GM12864 (cell line): Measurements from ENCODE around the gene CLRN1.

Source experiments
- DNase-seq: peaks from one replicate; pipeline ENCODE4 v3.0.0-alpha.2; 2011; ENCODE audit warnings: low read depth
- H3K4me3 ChIP-seq: 2 replicates; pipeline ENCODE4 v1.5.1; 2011; ENCODE audit warnings: mild to moderate bottlenecking, low read depth, low read length, control low read depth
- TF ChIP-seq, protein P1 (sequence below): IDR thresholded peaks from 2 replicates; pipeline ENCODE4 v1.5.1; 2011; ENCODE audit warnings: low read depth, mild to moderate bottlenecking, moderate library complexity, low read length, control low read depth, inconsistent platforms; ENCODE audit errors: missing control alignments

Gene CLRN1

DNA sequence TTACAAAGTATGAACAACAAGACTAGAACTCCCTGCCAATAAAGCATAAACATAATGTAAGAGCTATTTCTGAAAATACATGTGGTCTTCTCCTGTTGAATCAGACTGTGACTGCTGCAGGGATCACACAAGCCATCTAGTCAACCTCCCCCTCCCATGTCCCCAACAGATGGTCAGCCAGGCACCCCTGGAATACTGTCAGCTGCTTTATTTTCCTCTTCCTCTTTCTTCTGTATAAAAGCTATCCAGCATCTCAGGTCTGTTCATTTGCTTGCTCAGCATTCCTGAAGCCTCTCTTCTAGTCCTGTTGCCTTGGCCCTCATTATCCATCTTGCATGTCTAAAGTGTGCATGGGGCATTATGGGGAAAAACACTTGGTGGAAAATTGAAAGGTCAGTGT, 60.8 kb downstream of the CLRN1 start:
- TF ChIP-seq, protein P1, sequence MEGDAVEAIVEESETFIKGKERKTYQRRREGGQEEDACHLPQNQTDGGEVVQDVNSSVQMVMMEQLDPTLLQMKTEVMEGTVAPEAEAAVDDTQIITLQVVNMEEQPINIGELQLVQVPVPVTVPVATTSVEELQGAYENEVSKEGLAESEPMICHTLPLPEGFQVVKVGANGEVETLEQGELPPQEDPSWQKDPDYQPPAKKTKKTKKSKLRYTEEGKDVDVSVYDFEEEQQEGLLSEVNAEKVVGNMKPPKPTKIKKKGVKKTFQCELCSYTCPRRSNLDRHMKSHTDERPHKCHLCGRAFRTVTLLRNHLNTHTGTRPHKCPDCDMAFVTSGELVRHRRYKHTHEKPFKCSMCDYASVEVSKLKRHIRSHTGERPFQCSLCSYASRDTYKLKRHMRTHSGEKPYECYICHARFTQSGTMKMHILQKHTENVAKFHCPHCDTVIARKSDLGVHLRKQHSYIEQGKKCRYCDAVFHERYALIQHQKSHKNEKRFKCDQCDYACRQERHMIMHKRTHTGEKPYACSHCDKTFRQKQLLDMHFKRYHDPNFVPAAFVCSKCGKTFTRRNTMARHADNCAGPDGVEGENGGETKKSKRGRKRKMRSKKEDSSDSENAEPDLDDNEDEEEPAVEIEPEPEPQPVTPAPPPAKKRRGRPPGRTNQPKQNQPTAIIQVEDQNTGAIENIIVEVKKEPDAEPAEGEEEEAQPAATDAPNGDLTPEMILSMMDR: no peak
- DNase-seq: no peak
- H3K4me3 ChIP-seq: no peak overlapping the region

DNA sequence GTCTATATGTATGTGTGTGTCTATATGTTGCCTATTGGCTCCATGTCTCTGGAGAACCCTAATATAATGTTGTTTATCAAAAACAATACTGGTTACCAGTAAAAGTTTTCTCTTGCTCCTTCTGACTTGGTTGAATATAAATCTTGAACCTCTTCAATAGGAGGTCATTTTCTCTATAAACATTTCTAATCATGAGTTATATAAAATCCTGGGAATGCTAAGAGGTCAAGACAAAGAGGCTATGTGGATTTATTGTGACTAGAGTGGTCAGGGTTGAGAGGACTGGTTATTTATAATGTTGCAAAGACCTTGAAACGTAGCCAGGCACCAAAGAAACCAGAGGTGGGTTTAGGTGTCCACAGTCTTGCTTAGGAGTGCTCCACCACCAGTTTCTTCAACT, 66.1 kb downstream of the CLRN1 start:
- H3K4me3 ChIP-seq: no peak overlapping the region
- TF ChIP-seq, protein P1: no peak
- DNase-seq: no peak

DNA sequence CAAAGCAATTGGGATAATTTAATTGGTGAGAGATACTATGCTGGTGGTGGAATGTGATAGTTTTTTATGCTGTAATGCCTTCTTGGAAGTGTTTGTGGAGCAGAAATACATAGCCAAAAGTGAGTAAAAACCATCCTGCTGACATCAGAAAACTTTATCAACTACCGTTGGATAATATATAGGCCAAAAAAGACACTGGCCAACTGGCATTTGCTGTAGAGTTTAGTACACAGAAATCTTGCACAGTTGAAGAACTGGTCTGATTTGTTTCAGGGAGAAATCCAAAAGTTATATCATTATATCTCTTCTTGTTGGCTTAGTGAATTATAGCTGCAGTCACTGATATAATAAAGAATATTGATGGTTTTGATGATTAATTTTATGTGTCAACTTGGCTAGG, 66.8 kb downstream of the CLRN1 start:
- H3K4me3 ChIP-seq: no peak overlapping the region
- TF ChIP-seq, protein P1: no peak
- no peak for DNase-seq

DNA sequence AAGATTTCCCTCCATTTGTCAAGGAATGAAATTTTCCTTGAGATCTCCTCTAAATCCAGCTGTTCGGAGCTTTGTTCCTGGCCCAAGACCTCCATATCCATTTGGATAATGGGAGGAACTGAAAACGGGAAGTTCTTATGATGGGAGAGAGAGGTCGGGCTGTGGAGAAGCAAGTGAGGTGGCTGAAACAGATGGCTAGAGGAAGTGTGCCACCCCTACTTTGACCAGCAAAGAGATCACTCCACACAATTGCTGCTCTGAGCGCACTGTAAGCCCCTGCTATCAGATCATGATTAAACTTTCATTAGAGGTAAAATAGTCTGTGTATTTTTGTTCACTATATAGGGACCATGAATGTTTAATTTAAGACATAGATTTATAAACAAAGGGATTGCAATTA, 67.2 kb downstream of the CLRN1 start, which contains the start of gene MINDY4B:
Gene MINDY4B (minus strand): TSS at position 101 of the 400 bp plus-strand sequence. CDS start 0 bp downstream, at position 101.
- H3K4me3 ChIP-seq: no peak within 1 kb of the TSS
- TF ChIP-seq, protein P1: no peak
- no peak for DNase-seq

DNA sequence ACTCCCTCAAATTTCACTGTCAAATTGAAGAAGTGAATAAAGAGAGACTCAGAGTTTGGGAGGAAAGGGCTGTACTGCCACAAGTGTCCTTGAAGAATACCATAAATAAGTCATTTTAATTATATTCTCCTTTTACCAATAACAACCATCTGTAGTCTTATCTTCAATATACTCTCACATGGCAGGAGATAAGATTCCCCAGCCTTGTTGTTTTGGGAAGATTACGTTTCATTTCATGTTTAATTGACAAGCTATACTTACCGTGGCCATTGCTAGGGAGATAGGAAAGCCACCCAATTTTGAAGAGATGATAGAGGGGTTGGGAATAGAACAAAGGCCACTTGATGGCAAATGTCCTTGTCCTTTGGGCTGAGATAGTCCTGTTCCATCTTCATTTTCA, 69.5 kb downstream of the CLRN1 start:
- TF ChIP-seq, protein P1: no peak
- no peak for DNase-seq
- H3K4me3 ChIP-seq: no peak overlapping the region

DNA sequence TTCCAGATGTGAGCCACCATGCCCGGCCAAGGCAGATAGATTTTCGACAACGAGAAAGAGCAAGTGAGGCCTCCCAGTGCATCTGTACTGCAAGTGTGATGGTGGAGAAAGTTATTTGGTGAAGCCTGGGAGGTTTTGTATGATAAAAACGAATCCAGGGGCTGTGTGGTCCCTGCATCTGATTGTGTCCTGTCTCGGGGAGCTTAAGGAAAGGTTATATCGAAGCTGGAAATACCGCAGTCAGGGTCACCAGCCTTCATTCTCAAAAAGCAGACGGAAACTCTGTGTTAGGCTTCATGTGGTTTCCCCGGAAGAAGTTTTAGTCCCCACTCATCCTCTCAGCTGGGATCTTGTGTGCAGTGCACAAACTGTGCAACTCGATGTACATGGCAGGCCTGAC, 70.7 kb downstream of the CLRN1 start:
- H3K4me3 ChIP-seq: no peak overlapping the region
- no peak for DNase-seq
- TF ChIP-seq, protein P1: no peak

DNA sequence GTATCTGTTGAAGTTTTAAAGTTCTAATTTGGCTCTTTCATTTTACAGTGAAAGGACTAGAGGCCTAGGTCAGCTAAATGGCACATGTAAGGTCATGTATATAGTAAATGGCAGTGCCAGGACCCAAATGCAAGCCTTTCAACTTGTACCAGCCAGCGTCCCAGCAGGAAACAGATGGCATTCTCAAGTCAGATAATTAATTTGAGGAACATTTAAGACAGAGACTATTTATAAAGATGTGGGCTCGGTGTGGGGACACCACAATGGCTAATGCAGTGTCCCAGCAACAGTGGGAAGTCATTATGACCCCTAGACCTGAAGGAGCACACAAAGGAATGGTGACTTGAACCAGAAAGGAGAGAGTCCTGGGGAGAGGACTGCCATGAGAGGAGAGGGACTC, 73.4 kb downstream of the CLRN1 start:
- TF ChIP-seq, protein P1: no peak
- H3K4me3 ChIP-seq: no peak overlapping the region
- DNase-seq: no peak
